ENCODE results near the gene PIP4K2A. TPM values are rescaled to one million over a fixed set of nuclear protein-coding genes. Genes with fewer than 3 reads are reported as not detected.

PIP4K2A gene
- total RNA-seq, 1 donor from 2014 or later: 17.9 TPM

DNA sequence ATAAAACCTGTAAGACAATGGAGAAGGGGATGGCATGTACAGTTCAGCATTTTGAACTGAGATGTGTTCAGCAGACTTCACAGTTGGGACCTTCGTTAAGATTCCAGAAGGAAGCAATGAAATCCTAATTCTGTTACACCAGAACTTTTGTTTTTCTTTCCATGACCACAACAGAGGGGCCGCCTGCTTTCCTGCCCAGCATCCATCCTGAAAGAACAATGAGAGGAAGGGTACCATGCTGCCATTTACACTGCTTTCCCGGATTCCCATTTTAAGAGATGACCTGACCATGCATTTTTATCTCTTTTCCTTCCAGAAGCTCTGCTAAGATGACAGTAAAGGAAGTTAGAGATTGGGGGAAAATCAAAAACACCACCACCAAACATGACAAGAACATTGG lies 92.7 kb downstream of the PIP4K2A start:
- FAIRE-seq (no peak), DNase-seq (ENCODE audit: low read depth) (no peak)
- no peak for TF ChIP-seq CTCF (IDR thresholded peaks at IDR 0.05; ENCODE audit: insufficient read depth, low read length, severe bottlenecking)
- no peaks in the 10 kb centered on the region for H3K27me3 ChIP-seq (ENCODE audit: control insufficient read depth, insufficient read depth, low read length)
- no peak overlapping the region for H3K4me3 ChIP-seq (ENCODE audit: low read depth, low read length)
- H3K36me3 ChIP-seq (ENCODE audit: control insufficient read depth, insufficient read depth, low read length): no peaks in the 10 kb centered on the region

GRCh38 chr10:22620929-22621328 lies 93.4 kb downstream of the PIP4K2A start:
- Histone ChIP-seq H3K4me3 (ENCODE audit: low read depth, low read length) (no peak overlapping the region), H3K36me3 (ENCODE audit: control insufficient read depth, insufficient read depth, low read length) (no peaks in the 10 kb centered on the region), H3K27me3 (ENCODE audit: control insufficient read depth, insufficient read depth, low read length) (no peaks in the 10 kb centered on the region)
- no peak for DNase-seq (ENCODE audit: low read depth)
- TF ChIP-seq CTCF (IDR thresholded peaks at IDR 0.05; ENCODE audit: insufficient read depth, low read length, severe bottlenecking): no peak
- no peak for FAIRE-seq

- Histone ChIP-seq H3K4me3 (ENCODE audit: low read depth, low read length) (no peak overlapping the region), H3K36me3 (ENCODE audit: control insufficient read depth, insufficient read depth, low read length) (no peaks in the 10 kb centered on the region), H3K27me3 (ENCODE audit: control insufficient read depth, insufficient read depth, low read length) (no peaks in the 10 kb centered on the region)
- FAIRE-seq (no peak), DNase-seq (ENCODE audit: low read depth) (peak; percentile 90)
- no peak for TF ChIP-seq CTCF (IDR thresholded peaks at IDR 0.05; ENCODE audit: insufficient read depth, low read length, severe bottlenecking)
These were observed 94.1 kb downstream of the PIP4K2A start for GRCh38 chr10:22620140-22620857.

GRCh38 chr10:22619101-22619500 lies 95.3 kb downstream of the PIP4K2A start:
- no peak overlapping the region for H3K4me3 ChIP-seq (ENCODE audit: low read depth, low read length)
- TF ChIP-seq CTCF (IDR thresholded peaks at IDR 0.05; ENCODE audit: insufficient read depth, low read length, severe bottlenecking): no peak
- FAIRE-seq: no peak
- H3K36me3 ChIP-seq (ENCODE audit: control insufficient read depth, insufficient read depth, low read length): no peaks in the 10 kb centered on the region
- DNase-seq (ENCODE audit: low read depth): no peak
- H3K27me3 ChIP-seq (ENCODE audit: control insufficient read depth, insufficient read depth, low read length): no peaks in the 10 kb centered on the region

GRCh38 chr10:22618078-22618785 lies 96.1 kb downstream of the PIP4K2A start:
- no peaks in the 10 kb centered on the region for H3K27me3 ChIP-seq (ENCODE audit: control insufficient read depth, insufficient read depth, low read length)
- FAIRE-seq: no peak

More at GRCh38 chr10:22618078-22618785, 96.1 kb downstream of the PIP4K2A start:
- DNase-seq (ENCODE audit: low read depth): peak; percentile 42
- TF ChIP-seq CTCF (IDR thresholded peaks at IDR 0.05; ENCODE audit: insufficient read depth, low read length, severe bottlenecking): no peak
- no peaks in the 10 kb centered on the region for H3K36me3 ChIP-seq (ENCODE audit: control insufficient read depth, insufficient read depth, low read length)
- H3K4me3 ChIP-seq (ENCODE audit: low read depth, low read length): no peak overlapping the region

All from bronchial epithelial cell (primary cell).